GM12875 (cell line): Measurements from ENCODE around the gene PPP3CA.

ENCODE experiments used
- H3K4me3 ChIP-seq: one replicate; pipeline ENCODE4 v1.5.1; 2011; ENCODE audit warnings: low read depth, low read length, control low read depth
- TF ChIP-seq, protein P1 (sequence below): IDR thresholded peaks from 2 replicates; pipeline ENCODE4 v1.5.1; 2011; ENCODE audit warnings: low read depth, mild to moderate bottlenecking, control low read depth, inconsistent platforms, low read length, moderate library complexity, borderline replicate concordance; ENCODE audit not compliant: insufficient read depth

PPP3CA gene

DNA sequence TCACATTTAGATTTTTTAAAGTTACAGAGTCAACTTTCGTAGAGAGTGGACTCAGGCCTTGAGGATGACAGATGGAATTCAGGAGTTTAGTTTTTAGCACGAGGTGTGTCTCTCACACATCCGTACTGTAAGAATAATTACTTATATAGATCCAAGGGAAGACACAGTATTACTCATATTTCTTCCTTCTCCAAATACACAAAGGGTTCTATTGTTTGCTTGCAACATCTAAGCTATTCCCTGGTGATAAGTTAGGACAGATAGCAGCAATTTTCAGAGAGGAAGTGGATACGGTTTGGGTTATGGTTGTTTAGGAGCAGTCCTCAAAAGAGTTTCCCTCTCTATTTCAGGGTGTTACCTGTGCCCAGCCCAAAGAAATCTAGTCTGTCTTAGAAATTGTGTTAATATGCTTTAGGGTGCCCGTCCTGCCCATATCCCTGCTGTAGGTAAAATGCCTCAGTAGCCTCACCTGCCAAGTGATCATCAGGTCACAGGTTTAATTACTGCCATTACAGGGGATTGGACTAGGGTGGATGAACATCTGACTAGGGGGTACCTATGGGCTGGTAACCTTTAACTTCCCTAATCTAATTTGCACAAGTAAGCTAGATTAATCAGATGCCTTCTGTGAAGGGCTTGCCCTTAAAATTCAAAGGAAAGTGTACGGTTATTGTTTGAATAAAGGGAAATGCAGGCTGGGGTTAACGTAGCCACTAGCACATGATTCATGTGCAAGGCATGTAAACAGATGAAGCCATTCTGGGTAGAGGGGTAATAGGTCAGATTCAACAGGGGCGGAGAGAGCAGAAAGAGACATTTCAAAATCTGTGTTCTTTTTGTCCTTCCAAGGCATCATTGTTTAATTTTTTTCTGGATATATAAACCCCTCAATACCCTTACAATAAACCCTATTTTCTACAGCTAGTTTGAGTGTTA is 8.7 kb upstream of the PPP3CA start:
- TF ChIP-seq, protein P1, sequence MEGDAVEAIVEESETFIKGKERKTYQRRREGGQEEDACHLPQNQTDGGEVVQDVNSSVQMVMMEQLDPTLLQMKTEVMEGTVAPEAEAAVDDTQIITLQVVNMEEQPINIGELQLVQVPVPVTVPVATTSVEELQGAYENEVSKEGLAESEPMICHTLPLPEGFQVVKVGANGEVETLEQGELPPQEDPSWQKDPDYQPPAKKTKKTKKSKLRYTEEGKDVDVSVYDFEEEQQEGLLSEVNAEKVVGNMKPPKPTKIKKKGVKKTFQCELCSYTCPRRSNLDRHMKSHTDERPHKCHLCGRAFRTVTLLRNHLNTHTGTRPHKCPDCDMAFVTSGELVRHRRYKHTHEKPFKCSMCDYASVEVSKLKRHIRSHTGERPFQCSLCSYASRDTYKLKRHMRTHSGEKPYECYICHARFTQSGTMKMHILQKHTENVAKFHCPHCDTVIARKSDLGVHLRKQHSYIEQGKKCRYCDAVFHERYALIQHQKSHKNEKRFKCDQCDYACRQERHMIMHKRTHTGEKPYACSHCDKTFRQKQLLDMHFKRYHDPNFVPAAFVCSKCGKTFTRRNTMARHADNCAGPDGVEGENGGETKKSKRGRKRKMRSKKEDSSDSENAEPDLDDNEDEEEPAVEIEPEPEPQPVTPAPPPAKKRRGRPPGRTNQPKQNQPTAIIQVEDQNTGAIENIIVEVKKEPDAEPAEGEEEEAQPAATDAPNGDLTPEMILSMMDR, result no peak
- H3K4me3 ChIP-seq, result no peak overlapping the region

DNA sequence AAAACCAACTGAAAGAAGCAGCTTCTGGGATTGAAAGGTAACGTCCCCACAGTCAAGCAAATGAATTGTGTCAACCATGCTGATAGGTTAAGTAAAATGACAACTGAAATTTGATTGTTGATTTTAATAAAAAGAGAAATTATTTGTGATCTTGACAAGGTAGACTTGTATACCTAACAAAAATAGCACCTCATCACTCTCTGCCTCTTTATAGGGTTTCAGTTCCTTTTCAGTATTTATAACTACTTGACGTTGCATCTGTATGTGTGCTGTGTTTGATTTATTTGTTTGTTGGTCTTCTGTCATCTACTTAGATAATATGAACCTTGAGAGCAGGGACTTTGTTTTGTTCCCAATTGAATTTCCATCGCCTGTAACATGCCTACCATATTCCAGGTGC is 7.9 kb upstream of the PPP3CA start:
- no peak overlapping the region for H3K4me3 ChIP-seq
- TF ChIP-seq, protein P1, result no peak

DNA sequence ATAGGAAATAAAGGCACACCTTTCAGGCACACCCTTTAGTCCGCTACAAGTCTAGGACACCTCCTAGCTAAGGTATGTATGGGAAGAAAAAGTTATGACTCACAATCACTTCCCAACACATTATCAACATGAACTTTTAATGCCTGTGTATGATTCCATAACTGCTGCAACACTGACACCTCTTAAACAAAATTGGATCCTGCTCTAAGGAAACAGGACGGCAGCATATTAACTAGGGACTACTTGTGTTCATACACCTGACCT is 2.4 kb upstream of the PPP3CA start:
- TF ChIP-seq, protein P1, result no peak

DNA sequence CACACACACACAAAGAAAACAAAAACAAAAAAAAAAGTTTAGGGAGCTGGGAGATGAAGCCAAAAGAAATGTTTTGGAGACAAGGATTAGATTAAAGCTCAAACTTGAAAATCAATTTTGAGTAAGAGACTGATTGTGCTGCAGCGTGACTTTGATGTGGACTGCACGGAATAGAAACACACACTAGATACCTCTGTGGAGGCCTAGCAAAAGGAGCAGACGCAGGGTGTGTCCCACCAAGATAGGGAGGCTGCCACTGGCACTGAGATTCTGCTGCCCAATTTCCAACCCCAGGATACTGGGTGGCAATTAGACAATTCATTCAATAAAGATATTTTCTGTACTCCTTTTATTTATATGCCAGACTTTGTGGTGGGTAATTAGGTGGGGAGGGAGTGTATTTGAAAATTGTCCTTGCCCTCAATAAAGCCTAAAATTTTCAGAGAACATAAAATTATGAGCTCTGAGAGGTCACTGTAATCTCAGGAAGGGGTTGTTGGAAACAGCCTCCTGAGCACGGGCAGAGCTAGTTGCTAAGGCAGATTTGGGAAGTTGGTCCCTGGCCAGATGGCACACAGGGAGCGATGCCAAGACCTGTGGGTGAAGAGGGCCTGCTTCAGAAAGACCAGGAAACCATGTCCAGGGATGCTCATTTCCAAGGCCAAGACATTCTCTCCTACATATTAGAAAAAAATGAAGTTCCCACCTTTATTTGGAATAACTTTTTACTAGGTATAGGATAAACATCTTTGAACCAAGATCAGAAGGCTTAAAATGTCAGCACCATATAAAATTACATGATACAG is 1.9 kb upstream of the PPP3CA start:
- H3K4me3 ChIP-seq, result no peak overlapping the region

More for the DNA sequence above, 2.4 kb upstream of the PPP3CA start:
- no peak overlapping the region for H3K4me3 ChIP-seq

DNA sequence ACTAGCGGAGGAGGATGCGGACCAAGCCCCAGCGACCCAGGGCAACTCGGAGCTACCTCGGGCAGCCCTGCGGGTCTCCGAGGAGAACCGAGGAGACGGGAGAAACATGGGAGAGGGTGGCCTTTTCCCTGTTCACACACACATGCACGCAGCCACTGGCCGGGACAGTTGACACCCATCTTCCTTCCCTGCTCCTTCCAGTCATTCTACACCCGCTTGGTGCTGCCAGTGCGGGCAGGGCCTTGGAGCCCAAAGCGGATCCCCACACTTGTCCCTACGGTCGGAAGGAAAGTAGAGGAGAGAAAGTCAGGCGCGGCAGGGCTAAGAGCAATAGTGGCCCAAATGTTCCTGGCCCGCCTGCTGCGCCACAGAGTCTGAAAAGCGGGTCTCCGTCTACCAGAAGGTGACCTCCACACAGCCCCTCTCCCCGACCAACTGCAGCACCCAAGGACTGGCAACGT is 1.1 kb upstream of the PPP3CA start:
- TF ChIP-seq, protein P1, result no peak

More for the DNA sequence above, 1.9 kb upstream of the PPP3CA start:
- TF ChIP-seq, protein P1, result no peak

DNA sequence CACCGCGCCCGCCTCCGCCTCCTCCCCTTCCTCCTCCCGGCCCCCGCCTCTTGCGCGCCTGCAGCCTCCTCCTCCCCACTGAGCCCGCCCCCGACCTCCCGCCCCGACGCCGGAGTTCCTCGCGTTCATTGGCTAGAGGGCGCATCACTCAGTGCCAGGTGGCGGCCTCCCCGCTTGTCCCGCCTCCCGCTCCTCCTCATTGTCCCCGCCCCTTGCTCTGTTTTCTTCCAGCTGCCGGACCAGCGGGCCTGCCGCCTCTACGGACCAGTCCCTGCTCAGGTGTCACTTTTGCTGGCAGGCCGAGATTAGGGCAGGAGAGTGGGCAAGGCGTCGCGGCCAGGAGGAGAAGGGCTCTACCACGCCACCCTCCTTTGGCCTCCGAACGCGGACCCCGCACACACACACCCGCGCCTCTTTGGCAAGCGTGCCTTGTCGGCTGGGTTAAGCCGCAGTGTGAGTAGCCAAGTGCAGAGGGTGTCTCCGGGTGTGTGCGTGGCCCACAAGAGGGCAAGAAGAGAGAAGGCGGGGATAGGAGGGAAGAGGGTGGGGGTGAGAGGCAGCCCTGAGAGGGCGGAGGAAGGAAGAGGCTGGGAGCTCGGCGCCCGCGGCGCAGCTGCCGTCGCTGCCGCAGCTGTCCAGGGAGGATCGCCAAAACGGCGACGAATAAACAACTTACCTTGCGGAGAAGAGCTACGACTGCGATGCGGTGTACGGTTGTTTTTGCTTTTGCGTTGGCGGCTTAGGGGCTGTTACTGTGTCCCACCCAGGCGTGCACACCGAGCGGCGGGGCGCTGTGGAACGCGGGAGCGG is 436 bp upstream of the PPP3CA start:
- H3K4me3 ChIP-seq, result peak overlapping the region; percentile 61
- TF ChIP-seq, protein P1, result 0 out of 2 replicates have a peak, but pooled peaks have one; percentile 0

More for the DNA sequence above, 1.1 kb upstream of the PPP3CA start:
- peak overlapping the region; percentile 61 for H3K4me3 ChIP-seq
